HCT116 (cell line): Measurements from ENCODE around the gene ACOXL. TPM values are rescaled to one million over a fixed set of nuclear protein-coding genes. Genes with fewer than 3 reads are reported as not detected.

Source experiments
- ATAC-seq: fragments of 200-7000 bp; cut with Tn5 transposase; 2 replicates; pipeline ENCODE4 v1.9.1; 2020; ENCODE audit warnings: mild to moderate bottlenecking, moderate library complexity
- BruUV-seq: library from RNA; stranded (reverse); fragments of 400-500 nt; replicated peaks from 2 replicates; lab custom pipeline; 2021; lab: Mats Ljungman, UMichigan
- CTCF ChIA-PET: fragments of 300-600 bp; sonication (Branson Sonifier 250); formaldehyde crosslinking; loops from one replicate; lab custom pipeline; 2021; ENCODE audit warnings: antibody characterized with exemption; lab: Charles Lee
- POLR2A ChIA-PET: fragments of 300-600, 350-600 bp; sonication (Branson Sonifier 250); formaldehyde crosslinking; loops from one replicate; lab custom pipeline; 2021; ENCODE audit warnings: antibody characterized with exemption; lab: Charles Lee
- RAD21 ChIA-PET, 2 experiments: fragments of 300-600 bp; sonication (Branson Sonifier 250); formaldehyde crosslinking; loops; one replicate each; lab custom pipeline; 2023; ENCODE audit warnings: low total read pairs in 2 of 2; ENCODE audit not compliant: uncharacterized antibody in 2 of 2, unreplicated experiment in 2 of 2, low non-redundant PET in 1 of 2; lab: Charles Lee
- DNase-seq: peaks from one replicate; pipeline ENCODE4 v3.0.0-alpha.2; 2010; ENCODE audit warnings: low read depth, low spot score
- H2AFZ ChIP-seq: fragments of 200-600 bp; shearing (Covaris generic), sonication (generic); 2 replicates; pipeline ENCODE4 v1.6.1; 2017; ENCODE audit warnings: low read depth, mixed run types, mixed read lengths, antibody characterized with exemption, low read length; ENCODE audit not compliant: poor library complexity, severe bottlenecking
- H3K27ac ChIP-seq: 2 replicates; pipeline ENCODE4 v1.5.1; 2012; ENCODE audit warnings: low read depth, low read length
- H3K27me3 ChIP-seq: fragments of 200-600 bp; sonication (generic); 2 replicates; pipeline ENCODE4 v1.6.1; 2016; ENCODE audit warnings: mixed run types, low read length, mixed read lengths; ENCODE audit not compliant: insufficient read depth
- H3K36me3 ChIP-seq, 2 experiments: fragments of 200-500 bp in 1 of 2; fragments of 200-600 bp in 1 of 2; sonication (Bioruptor generic) in 1 of 2; sonication (generic) in 1 of 2; 2 replicates each; pipeline versions ENCODE4 v1.5.1 to v1.6.1; 2014 to 2016; ENCODE audit warnings: low read length in 2 of 2, inconsistent platforms in 1 of 2, mixed read lengths in 1 of 2, mixed run types in 1 of 2; ENCODE audit not compliant: insufficient read depth in 2 of 2, control insufficient read depth in 1 of 2
- H3K4me1 ChIP-seq, 2 experiments: fragments of 200-600 bp in 1 of 2; sonication (generic) in 1 of 2; 2 replicates each; pipeline versions ENCODE4 v1.5.1 to v1.6.1; 2012 to 2017; ENCODE audit warnings: low read length in 2 of 2, inconsistent platforms in 1 of 2, mild to moderate bottlenecking in 1 of 2, mixed read lengths in 1 of 2, mixed run types in 1 of 2, moderate library complexity in 1 of 2; ENCODE audit not compliant: insufficient read depth in 2 of 2, control insufficient read depth in 1 of 2
- H3K4me2 ChIP-seq: fragments of 200-600 bp; sonication (generic); 2 replicates; pipeline ENCODE4 v1.6.1; 2017; ENCODE audit warnings: mixed run types, low read length, mixed read lengths
- H3K4me3 ChIP-seq, 2 experiments: fragments of 200-600 bp in 1 of 2; sonication (generic) in 1 of 2; replicated peaks in 1 of 2; 2 replicates each; pipeline ENCODE4 v1.5.1; 2011 to 2016; ENCODE audit warnings: low read length in 2 of 2, control low read depth in 1 of 2, low read depth in 1 of 2, mild to moderate bottlenecking in 1 of 2, mixed read lengths in 1 of 2, mixed run types in 1 of 2
- H3K79me2 ChIP-seq: fragments of 200-600 bp; sonication (generic); 2 replicates; pipeline ENCODE4 v1.6.1; 2017; ENCODE audit warnings: mild to moderate bottlenecking, mixed run types, low read length, moderate library complexity, mixed read lengths; ENCODE audit not compliant: insufficient read depth
- H3K9ac ChIP-seq: fragments of 200-600 bp; sonication (generic); 2 replicates; pipeline ENCODE4 v1.6.1; 2016; ENCODE audit warnings: low read length, mixed read lengths
- H3K9me2 ChIP-seq: fragments of 200-600 bp; sonication (generic), shearing (Covaris generic); 2 replicates; pipeline ENCODE4 v1.6.1; 2017; ENCODE audit warnings: mixed run types, mild to moderate bottlenecking, moderate library complexity; ENCODE audit not compliant: insufficient read depth
- H3K9me3 ChIP-seq, 2 experiments: fragments of 200-500 bp in 1 of 2; fragments of 200-600 bp in 1 of 2; sonication (Bioruptor generic) in 1 of 2; sonication (generic) in 1 of 2; 2 replicates each; pipeline ENCODE4 v1.6.1; 2014 to 2017; ENCODE audit warnings: low read length in 2 of 2, mixed read lengths in 2 of 2, inconsistent platforms in 1 of 2, low read depth in 1 of 2, mild to moderate bottlenecking in 1 of 2, mixed run types in 1 of 2, moderate library complexity in 1 of 2; ENCODE audit not compliant: control insufficient read depth in 1 of 2, insufficient read depth in 1 of 2
- H4K20me1 ChIP-seq: fragments of 200-600 bp; sonication (generic), shearing (Covaris generic); 2 replicates; pipeline ENCODE4 v1.6.1; 2017; ENCODE audit warnings: mixed run types, mild to moderate bottlenecking, moderate library complexity; ENCODE audit not compliant: insufficient read depth
- ATF3 ChIP-seq: IDR thresholded peaks from 2 replicates; pipeline ENCODE4 v1.6.1; 2012
- CBX3 ChIP-seq: IDR thresholded peaks from 2 replicates; pipeline ENCODE4 v1.6.1; 2012; ENCODE audit warnings: low read depth
- CEBPB ChIP-seq: IDR thresholded peaks from 2 replicates; pipeline ENCODE4 v1.6.1; 2012; ENCODE audit warnings: low read depth
- CTCF ChIP-seq, 3 experiments: fragments of 200-600 bp in 1 of 3; sonication (generic) in 1 of 3; IDR thresholded peaks in 2 of 3; conservative IDR thresholded peaks in 1 of 3; 2 replicates each; pipeline ENCODE4 v1.5.1; 2012 to 2017; ENCODE audit warnings: low read depth in 2 of 3, low read length in 2 of 3, antibody characterized with exemption in 1 of 3, borderline replicate concordance in 1 of 3, control low read depth in 1 of 3, mild to moderate bottlenecking in 1 of 3, mixed read lengths in 1 of 3, mixed run types in 1 of 3, moderate library complexity in 1 of 3; ENCODE audit not compliant: insufficient read depth in 1 of 3
- EZH2 ChIP-seq: fragments of 200-600 bp; sonication (generic); IDR thresholded peaks from 2 replicates; pipeline ENCODE4 v1.6.1; 2017; ENCODE audit warnings: antibody characterized with exemption, mixed run types
- EZH2phosphoT487 ChIP-seq: fragments of 200-600 bp; IDR thresholded peaks from 2 replicates; pipeline ENCODE4 v1.6.1; 2018; ENCODE audit warnings: antibody characterized with exemption, borderline replicate concordance
- FOSL1 ChIP-seq: IDR thresholded peaks from 2 replicates; pipeline ENCODE4 v1.6.1; 2012; ENCODE audit warnings: low read depth
- JUND ChIP-seq: IDR thresholded peaks from 2 replicates; pipeline ENCODE4 v1.6.1; 2012
- MAX ChIP-seq: IDR thresholded peaks from 2 replicates; pipeline ENCODE4 v1.6.1; 2012
- POLR2A ChIP-seq: IDR thresholded peaks from 2 replicates; pipeline ENCODE4 v1.7.0; 2011; ENCODE audit warnings: borderline replicate concordance; ENCODE audit not compliant: insufficient read depth, insufficient read length; ENCODE audit errors: extremely low read depth
- POLR2AphosphoS5 ChIP-seq: IDR thresholded peaks from 2 replicates; pipeline ENCODE4 v1.6.1; 2011; ENCODE audit warnings: mild to moderate bottlenecking, low read depth, low read length, moderate library complexity
- RAD21 ChIP-seq: IDR thresholded peaks from 2 replicates; pipeline ENCODE4 v1.6.1; 2012; ENCODE audit warnings: low read depth, mild to moderate bottlenecking
- REST ChIP-seq: IDR thresholded peaks from 2 replicates; pipeline ENCODE4 v1.6.1; 2012; ENCODE audit warnings: low read depth
- SIN3A ChIP-seq: IDR thresholded peaks from 2 replicates; pipeline ENCODE4 v1.6.1; 2012; ENCODE audit warnings: low read depth
- SP1 ChIP-seq: IDR thresholded peaks from 2 replicates; pipeline ENCODE4 v1.6.1; 2012; ENCODE audit warnings: low read depth
- TCF7L2 ChIP-seq: IDR thresholded peaks from 2 replicates; pipeline ENCODE4 v1.7.0; 2011; ENCODE audit warnings: borderline replicate concordance, inconsistent platforms; ENCODE audit not compliant: insufficient read depth, insufficient read length; ENCODE audit errors: extremely low read depth
- YY1 ChIP-seq: IDR thresholded peaks from 2 replicates; pipeline ENCODE4 v1.6.1; 2011; ENCODE audit warnings: low read length, low read depth, moderate library complexity, mild to moderate bottlenecking; ENCODE audit not compliant: insufficient replicate concordance; ENCODE audit errors: extremely low read depth
- ZBTB33 ChIP-seq: IDR thresholded peaks from 2 replicates; pipeline ENCODE4 v1.6.1; 2011; ENCODE audit warnings: mild to moderate bottlenecking, low read length, moderate library complexity; ENCODE audit not compliant: insufficient replicate concordance; ENCODE audit errors: extremely low read depth
- ZFX ChIP-seq: fragments of 450-650 bp; IDR thresholded peaks from 2 replicates; pipeline ENCODE4 v1.6.1; 2017
- ZNF274 ChIP-seq: fragments of 200-500 bp; sonication (Bioruptor generic); IDR thresholded peaks from 2 replicates; pipeline ENCODE4 v1.6.1; 2014; ENCODE audit warnings: mild to moderate bottlenecking, low read depth, low read length, inconsistent platforms
- intact Hi-C: fragments of 100-400 bp; cut with micrococcal nuclease; formaldehyde crosslinking; loops from 2 replicates; pipeline ENCODE4 v1.10.0; 2022
- total RNA-seq: library from RNA; stranded (reverse); gene quantifications from one replicate; pipeline ENCODE4 v1.2.1, GENCODE V29; 2021; ENCODE audit not compliant: unreplicated experiment

Gene ACOXL
- total RNA-seq, 1 experiment from 2014 or later: 5.5 TPM

- no peak for TF ChIP-seq REST
These were observed 16.1 kb downstream of the ACOXL start (continued) for GRCh38 chr2:110748489-110748867.

GRCh38 chr2:110751642-110752041 lies 19.3 kb downstream of the ACOXL start:
- Histone ChIP-seq H3K9ac (no peak overlapping the region), H3K4me1 (no peaks in the 10 kb centered on the region), H3K4me3 (no peak overlapping the region), H2AFZ (no peak overlapping the region), H3K79me2 (no peaks in the 10 kb centered on the region), H4K20me1 (0 out of 2 replicates have a peak, but pooled peaks cover 3% of the 10 kb centered on the region), H3K27me3 (no peaks in the 10 kb centered on the region), H3K4me2 (no peak overlapping the region), H3K9me2 (no peaks in the 10 kb centered on the region)
- ChIA-PET CTCF (no interaction called here), RAD21 (no interaction called here)
- no peak for DNase-seq
- BruUV-seq: no TSS peak
- intact Hi-C loops: no loop called here
- no peak for ATAC-seq
- TF ChIP-seq EZH2: no peak
- no peak for TF ChIP-seq FOSL1
- no peak for TF ChIP-seq POLR2AphosphoS5
- TF ChIP-seq RAD21: no peak
- no peak for TF ChIP-seq SP1
- no peak for TF ChIP-seq SIN3A
- TF ChIP-seq YY1: no peak
- no peak for TF ChIP-seq ZBTB33
- TF ChIP-seq POLR2A: no peak
- no peak for TF ChIP-seq CBX3
- TF ChIP-seq MAX: no peak
- no peak for TF ChIP-seq ZFX
- no peak for TF ChIP-seq CEBPB
- TF ChIP-seq ZNF274: no peak
- TF ChIP-seq ATF3: no peak
- TF ChIP-seq TCF7L2: no peak
- no peak for TF ChIP-seq CTCF (IDR thresholded peaks at IDR 0.05 in 2 of 3, conservative IDR thresholded peaks at IDR 0.05 in 1 of 3; ENCODE audit: borderline replicate concordance in 1 of 3, insufficient read depth in 1 of 3, low read depth in 2 of 3, low read length in 2 of 3)
- TF ChIP-seq JUND: no peak
- no peak for TF ChIP-seq EZH2phosphoT487
- TF ChIP-seq, all 23 proteins: peak for 0
- Histone ChIP-seq H3K9me3 (no peaks in the 10 kb centered on the region), H3K27ac (no peak overlapping the region), H3K36me3 (no peaks in the 10 kb centered on the region)
- POLR2A ChIA-PET: no interaction called here
